Measurements from ENCODE around the gene CD177.
"Not testable (repeated sequence)": the region's sequence is repeated elsewhere in the genome, so short reads cannot be mapped to it uniquely, and the experiment has no call there.

- TF ChIP-seq, protein P1, sequence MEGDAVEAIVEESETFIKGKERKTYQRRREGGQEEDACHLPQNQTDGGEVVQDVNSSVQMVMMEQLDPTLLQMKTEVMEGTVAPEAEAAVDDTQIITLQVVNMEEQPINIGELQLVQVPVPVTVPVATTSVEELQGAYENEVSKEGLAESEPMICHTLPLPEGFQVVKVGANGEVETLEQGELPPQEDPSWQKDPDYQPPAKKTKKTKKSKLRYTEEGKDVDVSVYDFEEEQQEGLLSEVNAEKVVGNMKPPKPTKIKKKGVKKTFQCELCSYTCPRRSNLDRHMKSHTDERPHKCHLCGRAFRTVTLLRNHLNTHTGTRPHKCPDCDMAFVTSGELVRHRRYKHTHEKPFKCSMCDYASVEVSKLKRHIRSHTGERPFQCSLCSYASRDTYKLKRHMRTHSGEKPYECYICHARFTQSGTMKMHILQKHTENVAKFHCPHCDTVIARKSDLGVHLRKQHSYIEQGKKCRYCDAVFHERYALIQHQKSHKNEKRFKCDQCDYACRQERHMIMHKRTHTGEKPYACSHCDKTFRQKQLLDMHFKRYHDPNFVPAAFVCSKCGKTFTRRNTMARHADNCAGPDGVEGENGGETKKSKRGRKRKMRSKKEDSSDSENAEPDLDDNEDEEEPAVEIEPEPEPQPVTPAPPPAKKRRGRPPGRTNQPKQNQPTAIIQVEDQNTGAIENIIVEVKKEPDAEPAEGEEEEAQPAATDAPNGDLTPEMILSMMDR (IDR thresholded peaks at IDR 0.05; ENCODE audit: control extremely low read depth in 1 of 3, insufficient read depth in 1 of 3, low read depth in 1 of 3, low read length in 3 of 3) = not testable (repeated sequence)
- not testable (repeated sequence) for TF ChIP-seq SP1 (IDR thresholded peaks at IDR 0.05; ENCODE audit: low read depth, low read length); JUND (IDR thresholded peaks at IDR 0.05; ENCODE audit: low read length); CHD2 (IDR thresholded peaks at IDR 0.05; ENCODE audit: low read length); RAD21 (IDR thresholded peaks at IDR 0.05 in 1 of 2, conservative IDR thresholded peaks at IDR 0.05 in 1 of 2; ENCODE audit: low read depth in 2 of 2, low read length in 2 of 2); EZH2 (IDR thresholded peaks at IDR 0.05; ENCODE audit: low read depth, low read length, severe bottlenecking); POLR2A (IDR thresholded peaks at IDR 0.05; ENCODE audit: control extremely low read depth in 1 of 2, low read depth in 2 of 2, low read length in 2 of 2); HDAC6 (IDR thresholded peaks at IDR 0.05; ENCODE audit: low read depth, low read length); YY1 (IDR thresholded peaks at IDR 0.05; ENCODE audit: low read depth, low read length)
Observed at GRCh38 chr19:43390903-43391551, 37.5 kb downstream of the CD177 start.
